ENCODE data around the gene TRIM47.
A peak's percentile ranks its signal among the peaks of the same experiment; 100 is the strongest.

Gene TRIM47

GRCh38 chr17:75881678-75882454, 3.5 kb upstream of the TRIM47 start:
- H3K4me3 ChIP-seq (ENCODE audit: low read depth, low read length), result no peak overlapping the region
- no peak for TF ChIP-seq POLR2A (IDR thresholded peaks at IDR 0.05; ENCODE audit: extremely low read depth, insufficient read length)
- DNase-seq (ENCODE audit: low read depth), result no peak

DNA sequence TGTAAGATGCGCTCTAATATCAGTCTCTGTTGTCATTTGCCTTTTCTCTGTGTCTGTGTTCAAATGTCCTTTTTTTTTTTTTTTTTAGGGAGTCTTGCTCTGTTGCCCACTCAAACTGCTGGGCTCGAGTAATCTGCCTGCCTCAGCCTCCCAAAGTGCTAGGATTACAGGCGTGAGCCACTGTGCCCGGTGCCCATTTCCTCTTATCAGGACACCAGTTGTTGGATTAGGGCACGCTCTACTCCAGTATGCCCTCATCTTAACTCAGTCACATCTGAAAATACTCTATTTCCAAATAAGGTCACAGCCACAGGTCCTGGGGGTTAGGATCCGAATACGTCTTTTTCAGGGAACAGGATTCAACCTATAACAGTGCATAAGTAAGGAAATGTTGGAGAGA, 1.9 kb upstream of the TRIM47 start:
- TF ChIP-seq, protein P1, sequence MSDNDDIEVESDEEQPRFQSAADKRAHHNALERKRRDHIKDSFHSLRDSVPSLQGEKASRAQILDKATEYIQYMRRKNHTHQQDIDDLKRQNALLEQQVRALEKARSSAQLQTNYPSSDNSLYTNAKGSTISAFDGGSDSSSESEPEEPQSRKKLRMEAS (IDR thresholded peaks at IDR 0.05; ENCODE audit: low read depth, low read length), result no peak
- TF ChIP-seq CTCF (IDR thresholded peaks at IDR 0.05; ENCODE audit: low read depth, low read length) (no peak), POLR2A (IDR thresholded peaks at IDR 0.05; ENCODE audit: extremely low read depth, insufficient read length) (no peak), MYC (IDR thresholded peaks at IDR 0.05; ENCODE audit: low read depth, low read length) (no peak)
- H3K4me3 ChIP-seq (ENCODE audit: low read depth, low read length), result no peak overlapping the region
- DNase-seq (ENCODE audit: low read depth), result no peak

DNA sequence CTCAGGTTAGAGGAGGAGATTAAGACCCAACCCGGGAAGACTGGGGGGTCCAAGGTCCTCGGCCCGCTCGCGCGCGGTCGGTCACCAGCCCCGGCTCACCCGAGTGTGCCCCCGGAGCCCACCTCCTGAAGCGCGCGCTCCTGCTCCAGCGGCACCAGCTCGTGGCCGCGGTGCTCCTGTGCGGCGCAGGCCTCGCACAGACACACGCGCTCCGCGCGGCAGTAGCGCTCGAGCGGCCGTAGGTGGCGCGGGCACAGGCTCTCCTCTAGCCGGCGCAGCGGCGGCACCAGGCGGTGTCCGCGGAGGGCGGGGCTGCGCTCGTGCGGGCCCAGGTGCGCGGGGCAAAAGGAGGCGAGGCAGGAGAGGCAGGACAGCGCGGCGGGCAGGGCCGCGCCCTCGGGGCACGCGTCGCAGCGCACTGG, 618 bp downstream of the TRIM47 start:
- no peak overlapping the region for H3K4me3 ChIP-seq (ENCODE audit: low read depth, low read length)
- DNase-seq (ENCODE audit: low read depth), result peak; percentile 71
- peak; percentile 39 for TF ChIP-seq CTCF (IDR thresholded peaks at IDR 0.05; ENCODE audit: low read depth, low read length)
- TF ChIP-seq, protein P1 (IDR thresholded peaks at IDR 0.05; ENCODE audit: low read depth, low read length), result no peak

DNA sequence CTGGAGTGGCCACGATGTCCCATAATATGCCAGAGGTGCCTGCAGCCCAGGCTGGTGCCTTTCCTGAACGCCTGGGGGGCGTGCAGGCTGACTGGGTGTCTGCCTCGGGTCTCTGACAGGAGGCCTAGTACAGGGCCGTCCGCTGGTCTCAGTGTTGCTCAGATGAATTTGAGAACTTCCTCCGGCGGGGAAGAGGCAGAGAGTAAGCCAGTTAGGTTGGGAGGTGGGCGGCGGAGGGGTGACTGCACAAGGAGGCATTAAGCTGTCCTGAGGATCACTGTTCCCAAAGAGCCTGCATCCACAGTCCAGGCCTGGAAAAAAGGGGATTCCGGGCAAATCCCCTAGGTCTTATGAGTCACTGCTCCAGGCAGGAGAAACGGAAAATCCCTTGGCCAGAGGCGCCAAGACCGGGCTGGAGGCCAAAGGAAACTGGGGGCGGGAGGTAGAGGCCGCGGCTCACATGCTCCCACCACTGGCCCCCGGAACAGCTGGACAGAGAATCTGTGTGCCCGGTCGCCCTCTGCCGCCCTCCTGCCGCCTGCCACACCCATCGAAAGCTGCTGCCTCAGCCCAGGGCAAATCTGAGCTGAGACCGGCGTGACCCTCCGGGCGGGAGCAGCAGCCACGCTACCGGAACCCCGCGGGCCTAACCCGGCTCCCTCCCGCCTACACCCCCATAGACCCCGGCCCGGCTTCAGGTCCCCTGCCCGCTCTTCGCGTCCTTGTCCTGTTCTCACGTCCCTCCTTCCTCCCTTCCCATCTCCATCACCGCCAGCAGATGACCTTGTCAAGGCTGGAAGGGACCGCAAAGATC, 1.2 kb downstream of the TRIM47 start:
- no peak for DNase-seq (ENCODE audit: low read depth)
- H3K4me3 ChIP-seq (ENCODE audit: low read depth, low read length), result no peak overlapping the region

GRCh38 chr17:75876190-75876937, 2.0 kb downstream of the TRIM47 start:
- no peak overlapping the region for H3K4me3 ChIP-seq (ENCODE audit: low read depth, low read length)
- DNase-seq (ENCODE audit: low read depth), result no peak
- TF ChIP-seq, protein P1 (IDR thresholded peaks at IDR 0.05; ENCODE audit: low read depth, low read length), result no peak
- TF ChIP-seq POLR2A (IDR thresholded peaks at IDR 0.05; ENCODE audit: extremely low read depth, insufficient read length) (no peak), MYC (IDR thresholded peaks at IDR 0.05; ENCODE audit: low read depth, low read length) (no peak), CTCF (IDR thresholded peaks at IDR 0.05; ENCODE audit: low read depth, low read length) (no peak)

More for the DNA sequence above, 1.2 kb downstream of the TRIM47 start:
- TF ChIP-seq POLR2A (IDR thresholded peaks at IDR 0.05; ENCODE audit: extremely low read depth, insufficient read length) (no peak), MYC (IDR thresholded peaks at IDR 0.05; ENCODE audit: low read depth, low read length) (no peak), CTCF (IDR thresholded peaks at IDR 0.05; ENCODE audit: low read depth, low read length) (no peak)
- TF ChIP-seq, protein P1 (IDR thresholded peaks at IDR 0.05; ENCODE audit: low read depth, low read length), result no peak

DNA sequence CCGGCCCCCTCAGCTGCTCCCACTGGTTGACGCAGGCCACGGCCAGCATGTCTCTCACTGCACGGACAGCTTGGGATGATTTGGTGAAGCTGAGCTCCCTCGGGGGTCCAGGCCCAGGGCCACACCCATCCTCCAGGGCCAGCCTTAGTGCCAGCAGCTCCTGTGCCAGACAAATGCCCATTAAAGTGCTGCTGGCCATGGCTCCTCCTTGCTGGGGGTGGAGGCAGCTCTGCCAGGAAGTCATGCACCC, 2.5 kb downstream of the TRIM47 start:
- TF ChIP-seq POLR2A (IDR thresholded peaks at IDR 0.05; ENCODE audit: extremely low read depth, insufficient read length) (no peak), CTCF (IDR thresholded peaks at IDR 0.05; ENCODE audit: low read depth, low read length) (no peak), MYC (IDR thresholded peaks at IDR 0.05; ENCODE audit: low read depth, low read length) (no peak)
- TF ChIP-seq, protein P1 (IDR thresholded peaks at IDR 0.05; ENCODE audit: low read depth, low read length), result no peak
- no peak for DNase-seq (ENCODE audit: low read depth)
- no peak overlapping the region for H3K4me3 ChIP-seq (ENCODE audit: low read depth, low read length)

All from NB4 (cell line).